ENCODE measurements around the gene PIP5K1A. TPM values are rescaled to one million over a fixed set of nuclear protein-coding genes. Genes with fewer than 3 reads are reported as not detected.

PIP5K1A gene
- total RNA-seq, 4 donors from 2014 or later, result 27.7 to 67.6 (median 44.1) TPM

Other genes starting within 250 kb of the PIP5K1A start
- 10 to 100 TPM; 28.8 to 50.1 (median 41.3) TPM for gene CERS2, start 223.7 kb upstream of the PIP5K1A start, total RNA-seq
- 100 to 1,000 TPM in 1 of 4 donors, 10 to 100 TPM in 3; 55.1 to 103 (median 82.4) TPM for gene ANXA9, start 216.3 kb upstream of the PIP5K1A start, total RNA-seq
- 10 to 100 TPM; 28.5 to 36.6 (median 30.8) TPM for gene MINDY1, start 191.7 kb upstream of the PIP5K1A start, total RNA-seq
- gene PRUNE1, start 190.1 kb upstream of the PIP5K1A start, total RNA-seq, result 10 to 100 TPM; 12.9 to 30.7 (median 22.9) TPM
- 100 to 1,000 TPM; 220 to 297 (median 254) TPM for gene BNIPL, start 162.0 kb upstream of the PIP5K1A start, total RNA-seq
- 1 to 10 TPM; 3.1 to 4.6 (median 3.6) TPM for gene C1orf56, start 150.8 kb upstream of the PIP5K1A start, total RNA-seq
- 10 to 100 TPM; 88.8 to 93.5 (median 92.0) TPM for gene CDC42SE1, start 138.9 kb upstream of the PIP5K1A start, total RNA-seq
- gene MLLT11, start 138.2 kb upstream of the PIP5K1A start, total RNA-seq, result 1 to 10 TPM in 1 of 4 donors, under 1 TPM in 3; 0.47 to 1.6 (median 0.70) TPM
- 10 to 100 TPM in 2 of 4 donors, 1 to 10 TPM in 2; 8.1 to 16.6 (median 11.0) TPM for gene GABPB2, start 127.8 kb upstream of the PIP5K1A start, total RNA-seq
- gene SEMA6C, start 51.9 kb upstream of the PIP5K1A start, total RNA-seq, result 10 to 100 TPM in 2 of 4 donors, 1 to 10 TPM in 2; 9.7 to 30.4 (median 14.3) TPM
- 1 to 10 TPM; 1.2 to 5.6 (median 3.0) TPM for gene TNFAIP8L2, start 41.9 kb upstream of the PIP5K1A start, total RNA-seq
- gene LYSMD1, start 32.6 kb upstream of the PIP5K1A start, total RNA-seq, result 10 to 100 TPM in 3 of 4 donors, 1 to 10 TPM in 1; 9.2 to 16.1 (median 11.8) TPM
- 10 to 100 TPM; 24.1 to 38.8 (median 27.3) TPM for gene SCNM1, start 32.4 kb upstream of the PIP5K1A start, total RNA-seq
- under 1 TPM in 1 of 4 donors, not detected in 3; 0.49 TPM for gene TMOD4, start 22.6 kb upstream of the PIP5K1A start, total RNA-seq
- gene VPS72, start 8.4 kb upstream of the PIP5K1A start, total RNA-seq, result 10 to 100 TPM; 27.3 to 43.3 (median 31.1) TPM
- 100 to 1,000 TPM in 3 of 4 donors, 10 to 100 TPM in 1; 69.9 to 122 (median 118) TPM for gene PSMD4, start 56.2 kb downstream of the PIP5K1A start, total RNA-seq
- gene ZNF687, start 83.7 kb downstream of the PIP5K1A start, total RNA-seq, result 10 to 100 TPM; 21.9 to 45.0 (median 32.2) TPM
- gene PI4KB, start 128.9 kb downstream of the PIP5K1A start, total RNA-seq, result 10 to 100 TPM; 45.4 to 55.3 (median 49.4) TPM
- gene RFX5, start 148.7 kb downstream of the PIP5K1A start, total RNA-seq, result 10 to 100 TPM; 13.2 to 23.2 (median 16.7) TPM
- 10 to 100 TPM; 25.4 to 39.9 (median 38.1) TPM for gene SELENBP1, start 174.2 kb downstream of the PIP5K1A start, total RNA-seq
- 100 to 1,000 TPM; 188 to 267 (median 213) TPM for gene PSMB4, start 201.0 kb downstream of the PIP5K1A start, total RNA-seq